ENCODE data around the gene PREX1. TPM values are rescaled to one million over a fixed set of nuclear protein-coding genes. Genes with fewer than 3 reads are reported as not detected.
A peak's percentile ranks its signal among the peaks of the same experiment; 100 is the strongest.
"Not testable (repeated sequence)": the region's sequence is repeated elsewhere in the genome, so short reads cannot be mapped to it uniquely, and the experiment has no call there.

The PREX1 gene
- total RNA-seq, 2 experiments from 2014 or later = 76.8 to 77.1 TPM

DNA sequence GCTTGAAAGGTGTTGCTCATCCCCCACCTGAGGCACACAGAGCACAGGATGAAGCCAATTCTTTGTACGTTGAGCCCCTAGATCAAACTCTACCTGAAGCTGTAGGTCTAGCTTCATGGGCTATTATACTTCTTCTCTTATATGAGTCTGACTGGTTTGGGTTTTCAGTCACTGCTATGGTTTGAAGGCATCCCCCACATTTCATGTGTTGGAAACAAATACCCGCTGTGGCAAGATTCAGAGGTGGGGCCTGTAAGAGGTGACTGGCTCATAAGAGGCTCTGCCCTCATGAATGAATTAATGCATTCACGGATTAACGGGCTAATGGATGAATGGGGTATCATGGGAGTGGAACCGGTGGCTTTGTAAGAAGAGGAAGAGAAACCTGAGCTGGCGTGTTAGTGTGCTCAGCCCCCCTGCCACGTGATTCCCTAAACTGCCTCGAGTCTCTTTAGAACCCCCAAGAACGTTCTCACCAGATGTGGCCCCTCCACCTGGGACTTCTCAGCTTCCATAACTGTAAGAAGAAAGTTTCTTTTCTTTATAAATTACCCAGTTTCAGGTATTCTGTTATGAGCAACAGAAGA is 39.2 kb downstream of the PREX1 start:
- H3K4me1 Mint-ChIP-seq = peaks cover 56% of the 10 kb centered on the region
- no peak for DNase-seq
- no peak overlapping the region for H3K4me3 Mint-ChIP-seq
- peaks cover 44% of the 10 kb centered on the region for H3K36me3 Mint-ChIP-seq
- H3K27ac Mint-ChIP-seq = peak overlapping the region; percentile 77
- H3K27me3 Mint-ChIP-seq = no peaks in the 10 kb centered on the region
- H3K9me3 Mint-ChIP-seq = peaks cover 3% of the 10 kb centered on the region

DNA sequence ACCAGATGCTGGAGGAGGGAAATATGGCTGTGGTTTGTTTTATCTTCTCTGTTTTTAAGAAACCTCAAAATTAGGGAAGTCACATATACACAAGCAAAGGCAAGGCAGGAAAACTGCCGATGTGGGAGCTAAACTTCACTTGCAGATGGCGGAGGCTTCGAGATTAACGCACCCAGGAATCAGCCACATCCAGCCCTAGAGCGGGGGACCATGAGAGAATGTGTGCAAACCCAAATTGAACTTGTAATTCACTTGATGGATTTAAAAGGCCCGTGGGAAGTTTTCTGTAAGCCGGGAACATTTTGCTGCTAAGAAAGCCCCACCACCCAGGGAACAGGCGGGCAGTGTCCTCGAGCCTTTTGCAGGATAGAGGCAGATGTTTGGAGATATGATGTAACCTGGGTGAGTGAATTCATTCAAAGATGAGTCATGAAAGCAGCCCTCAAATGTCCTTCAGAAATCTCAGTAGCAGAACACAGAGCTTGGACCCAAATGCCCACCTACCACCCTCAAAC is 39.9 kb downstream of the PREX1 start:
- peaks cover 56% of the 10 kb centered on the region for H3K4me1 Mint-ChIP-seq
- H3K9me3 Mint-ChIP-seq = peaks cover 3% of the 10 kb centered on the region
- H3K36me3 Mint-ChIP-seq = peaks cover 44% of the 10 kb centered on the region
- DNase-seq = no peak
- peak overlapping the region; percentile 77 for H3K27ac Mint-ChIP-seq
- no peak overlapping the region for H3K4me3 Mint-ChIP-seq
- no peaks in the 10 kb centered on the region for H3K27me3 Mint-ChIP-seq

DNA sequence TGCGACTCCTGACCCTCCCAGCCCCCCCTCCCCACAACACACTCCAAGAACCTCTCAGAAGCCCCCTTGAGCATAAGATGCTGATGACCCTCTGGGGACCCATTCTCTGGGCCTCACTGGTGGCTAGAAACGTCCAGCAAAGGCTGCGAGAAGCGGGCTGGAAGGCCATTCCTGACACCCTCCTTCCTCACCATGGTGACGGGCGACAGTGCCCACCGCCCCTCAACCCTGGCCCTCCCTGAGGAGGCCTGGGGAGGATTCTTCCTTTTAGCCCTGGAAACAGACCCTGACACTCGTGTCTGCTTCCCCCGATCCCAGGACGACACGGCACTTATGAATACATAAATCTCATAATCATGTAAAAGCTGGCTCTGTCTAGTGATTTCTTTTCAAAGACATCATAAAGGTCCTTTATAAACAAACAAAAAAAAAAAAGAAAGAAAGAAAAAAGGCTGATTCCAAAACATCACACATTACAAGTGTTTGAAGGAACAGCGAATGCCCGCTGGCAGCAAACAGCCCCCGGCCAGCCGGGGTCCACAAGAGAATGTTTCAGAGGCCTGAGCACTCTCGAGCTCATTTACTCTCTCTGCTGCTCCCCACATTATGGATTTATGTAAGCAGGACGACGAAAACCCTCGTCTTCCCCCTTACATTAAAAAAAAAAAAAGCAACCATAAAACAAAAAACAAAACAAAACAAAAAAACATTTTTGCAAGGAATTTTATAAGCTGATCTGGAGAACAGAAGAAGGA is 40.7 kb downstream of the PREX1 start:
- Mint-ChIP-seq H3K4me1 (peaks cover 56% of the 10 kb centered on the region), H3K9me3 (no peaks in the 10 kb centered on the region), H3K4me3 (no peak overlapping the region), H3K27ac (peak overlapping the region; percentile 77), H3K36me3 (peaks cover 38% of the 10 kb centered on the region), H3K27me3 (no peaks in the 10 kb centered on the region)
- DNase-seq = no peak

DNA sequence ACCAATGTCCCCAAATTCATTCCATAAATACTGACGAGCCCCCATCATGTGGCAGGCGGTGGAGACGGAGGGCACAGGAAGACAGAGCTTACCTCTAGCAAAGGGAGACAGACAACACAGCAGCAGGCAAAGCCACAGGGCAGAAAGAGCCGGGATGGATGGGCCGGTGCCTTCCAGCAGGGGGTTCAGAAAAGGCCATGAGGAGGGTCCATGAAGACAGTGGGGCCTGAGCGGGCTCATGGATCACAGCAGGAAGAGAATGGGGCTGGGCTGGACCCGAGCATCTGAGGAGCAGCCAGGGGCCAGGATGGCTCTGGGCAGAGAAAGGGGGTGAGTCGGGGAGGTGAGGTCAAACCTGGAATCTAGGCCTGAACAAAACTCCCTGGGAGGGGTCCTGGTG is 42.0 kb downstream of the PREX1 start:
- H3K4me3 Mint-ChIP-seq = no peak overlapping the region
- H3K27me3 Mint-ChIP-seq = no peaks in the 10 kb centered on the region
- no peak for DNase-seq
- peaks cover 3% of the 10 kb centered on the region for H3K9me3 Mint-ChIP-seq
- H3K4me1 Mint-ChIP-seq = peaks cover 48% of the 10 kb centered on the region
- peaks cover 39% of the 10 kb centered on the region for H3K36me3 Mint-ChIP-seq
- H3K27ac Mint-ChIP-seq = peak overlapping the region; percentile 69

DNA sequence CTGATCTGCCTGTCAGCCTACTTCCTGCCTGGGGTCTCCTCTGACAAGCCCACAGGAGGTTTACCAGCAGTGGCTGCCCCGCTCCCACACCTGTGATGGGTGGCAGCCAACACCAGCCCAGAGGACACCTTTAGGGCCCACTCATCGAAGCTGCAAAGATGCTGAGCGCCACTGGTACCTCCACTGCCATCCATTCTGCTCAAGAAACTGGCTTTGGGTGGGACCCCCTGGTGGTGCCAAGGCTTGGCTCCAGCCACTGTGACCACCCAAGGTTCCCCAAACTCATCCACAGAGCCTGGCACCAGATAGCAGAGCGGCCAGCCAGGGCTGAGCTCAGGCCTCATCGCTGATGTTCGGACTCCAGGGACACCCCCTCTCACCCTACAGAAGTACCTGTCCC is 42.5 kb downstream of the PREX1 start:
- Mint-ChIP-seq H3K27me3 (no peaks in the 10 kb centered on the region), H3K4me1 (peaks cover 49% of the 10 kb centered on the region), H3K4me3 (peak overlapping the region; percentile 61), H3K36me3 (peaks cover 40% of the 10 kb centered on the region), H3K9me3 (peaks cover 3% of the 10 kb centered on the region), H3K27ac (peak overlapping the region; percentile 69)
- no peak for DNase-seq

DNA sequence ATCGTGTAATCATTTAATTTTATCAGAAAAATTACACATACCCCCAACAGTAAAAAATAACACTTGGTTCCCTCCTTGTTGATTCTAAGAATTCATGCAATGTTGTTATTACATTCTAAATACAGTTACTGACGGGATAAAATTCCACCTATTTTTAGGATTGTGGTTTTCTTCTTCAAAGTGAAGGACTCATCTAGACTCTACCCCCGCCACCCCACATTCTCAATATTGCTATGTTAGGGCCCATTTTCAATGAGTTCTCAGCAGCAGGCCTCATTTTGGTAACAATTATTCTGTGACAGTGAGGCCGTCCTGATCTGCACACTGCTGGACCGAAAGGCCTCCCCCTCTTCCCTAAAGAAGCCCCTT is 43.5 kb downstream of the PREX1 start:
- no peak for DNase-seq
- Mint-ChIP-seq H3K9me3 (peaks cover 8% of the 10 kb centered on the region), H3K27me3 (no peaks in the 10 kb centered on the region), H3K36me3 (peaks cover 42% of the 10 kb centered on the region), H3K4me1 (peaks cover 46% of the 10 kb centered on the region), H3K4me3 (peak overlapping the region; percentile 30), H3K27ac (no peak overlapping the region)

DNA sequence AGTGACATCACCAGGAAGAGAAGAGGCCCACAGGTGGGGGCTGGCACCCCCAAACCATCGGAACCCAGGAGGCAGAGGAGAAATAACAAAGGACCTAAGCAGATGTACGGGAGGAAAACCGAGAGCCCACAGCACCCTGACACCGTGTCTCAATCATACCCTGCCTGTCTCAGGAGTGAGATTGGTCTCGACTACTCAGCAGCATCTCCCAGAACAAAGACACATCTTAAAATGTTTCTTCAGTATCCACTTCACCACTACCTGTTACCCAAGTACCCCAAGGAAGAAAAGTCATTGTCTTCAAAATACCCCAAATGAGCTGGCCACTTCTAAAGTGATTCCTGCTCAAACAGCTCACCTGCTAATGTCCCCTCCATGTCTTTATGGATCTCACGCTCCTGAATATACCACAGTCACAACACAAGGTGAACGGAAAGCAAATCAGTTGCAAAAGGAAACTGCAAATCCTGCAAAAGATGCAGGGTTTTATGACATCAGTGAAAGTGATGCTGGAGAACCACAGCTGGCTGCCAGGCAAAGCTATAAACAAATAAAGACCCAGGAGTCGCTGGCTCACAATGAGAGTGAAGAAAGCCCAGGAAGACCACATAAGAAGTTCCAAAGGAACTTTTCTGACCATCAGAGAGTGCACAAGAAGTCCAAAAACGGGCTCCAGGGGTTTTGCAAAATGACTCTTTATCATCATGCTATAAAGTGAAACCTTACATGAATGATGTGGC is 44.1 kb downstream of the PREX1 start:
- DNase-seq = peak; percentile 70
- peaks cover 42% of the 10 kb centered on the region for H3K4me1 Mint-ChIP-seq
- peaks cover 10% of the 10 kb centered on the region for H3K9me3 Mint-ChIP-seq
- no peak overlapping the region for H3K4me3 Mint-ChIP-seq
- peaks cover 40% of the 10 kb centered on the region for H3K36me3 Mint-ChIP-seq
- no peaks in the 10 kb centered on the region for H3K27me3 Mint-ChIP-seq
- no peak overlapping the region for H3K27ac Mint-ChIP-seq

DNA sequence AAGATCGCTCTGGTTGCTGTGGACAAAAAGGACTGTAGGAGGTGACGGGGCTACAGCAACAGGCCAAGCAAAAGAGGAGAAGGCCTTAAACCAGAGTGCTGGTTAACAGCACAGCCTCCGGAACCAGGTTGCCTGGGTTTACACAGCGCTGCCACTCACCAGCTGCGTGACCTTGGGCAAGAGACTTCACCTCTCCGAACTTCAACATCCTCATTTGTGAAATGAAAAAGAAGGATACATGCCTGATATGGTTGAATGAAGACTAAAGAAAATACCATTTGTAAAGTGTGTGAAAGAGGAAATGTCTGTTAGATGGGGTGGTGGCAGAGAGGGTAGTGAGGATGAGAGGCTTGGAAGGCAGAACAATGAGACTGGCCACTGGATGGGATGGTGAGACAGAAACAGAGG is 44.9 kb downstream of the PREX1 start:
- H3K36me3 Mint-ChIP-seq = peaks cover 37% of the 10 kb centered on the region
- H3K4me3 Mint-ChIP-seq = no peak overlapping the region
- peaks cover 10% of the 10 kb centered on the region for H3K9me3 Mint-ChIP-seq
- no peak overlapping the region for H3K27ac Mint-ChIP-seq
- no peak for DNase-seq
- H3K4me1 Mint-ChIP-seq = peaks cover 35% of the 10 kb centered on the region
- H3K27me3 Mint-ChIP-seq = no peaks in the 10 kb centered on the region

DNA sequence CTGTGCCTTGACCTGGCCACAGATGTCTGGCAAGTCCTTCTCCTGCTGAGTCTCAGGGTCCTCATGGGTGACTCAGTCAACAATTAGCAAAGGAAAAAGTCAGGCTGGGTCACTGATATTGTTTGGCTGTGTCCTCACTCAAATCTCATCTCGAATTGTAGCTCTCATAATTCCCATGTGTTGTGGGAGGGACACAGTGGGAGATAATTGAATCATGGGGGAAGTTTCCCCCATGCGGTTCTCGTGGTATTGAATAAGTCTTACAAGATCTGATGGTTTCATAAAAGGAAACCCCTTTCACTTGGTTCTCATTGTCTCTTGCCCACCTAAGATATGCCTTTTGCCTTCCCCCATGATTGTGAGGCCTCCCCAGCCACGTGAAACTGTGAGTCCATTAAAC is 45.7 kb downstream of the PREX1 start:
- H3K9me3 Mint-ChIP-seq = peaks cover 10% of the 10 kb centered on the region

DNA sequence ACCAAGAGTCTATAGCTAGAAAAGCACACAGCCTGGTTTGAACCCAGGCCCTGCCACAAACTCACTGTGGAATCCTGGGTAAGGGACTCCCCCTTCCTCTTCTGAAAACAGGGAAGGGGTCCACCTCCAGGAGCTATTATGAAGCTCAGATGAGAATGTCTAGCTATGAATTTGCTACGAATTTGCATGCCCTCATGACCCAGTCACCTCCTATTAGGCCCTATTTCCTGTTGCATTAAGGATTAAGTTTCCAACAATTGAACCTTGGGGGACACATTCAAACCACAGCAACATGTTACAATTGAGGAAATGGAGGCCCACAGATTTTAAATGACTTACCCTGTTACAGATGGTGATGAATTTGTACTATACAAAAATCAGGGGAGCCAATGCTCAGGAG is 46.2 kb downstream of the PREX1 start:
- H3K4me3 Mint-ChIP-seq = no peak overlapping the region
- peaks cover 44% of the 10 kb centered on the region for H3K36me3 Mint-ChIP-seq
- peaks cover 10% of the 10 kb centered on the region for H3K9me3 Mint-ChIP-seq
- peaks cover 35% of the 10 kb centered on the region for H3K4me1 Mint-ChIP-seq
- no peak overlapping the region for H3K27ac Mint-ChIP-seq
- DNase-seq = no peak
- no peaks in the 10 kb centered on the region for H3K27me3 Mint-ChIP-seq

More for the DNA sequence above, 45.7 kb downstream of the PREX1 start:
- H3K4me3 Mint-ChIP-seq = no peak overlapping the region
- H3K36me3 Mint-ChIP-seq = peaks cover 41% of the 10 kb centered on the region
- no peak overlapping the region for H3K27ac Mint-ChIP-seq
- H3K4me1 Mint-ChIP-seq = peaks cover 34% of the 10 kb centered on the region
- no peak for DNase-seq
- H3K27me3 Mint-ChIP-seq = no peaks in the 10 kb centered on the region

DNA sequence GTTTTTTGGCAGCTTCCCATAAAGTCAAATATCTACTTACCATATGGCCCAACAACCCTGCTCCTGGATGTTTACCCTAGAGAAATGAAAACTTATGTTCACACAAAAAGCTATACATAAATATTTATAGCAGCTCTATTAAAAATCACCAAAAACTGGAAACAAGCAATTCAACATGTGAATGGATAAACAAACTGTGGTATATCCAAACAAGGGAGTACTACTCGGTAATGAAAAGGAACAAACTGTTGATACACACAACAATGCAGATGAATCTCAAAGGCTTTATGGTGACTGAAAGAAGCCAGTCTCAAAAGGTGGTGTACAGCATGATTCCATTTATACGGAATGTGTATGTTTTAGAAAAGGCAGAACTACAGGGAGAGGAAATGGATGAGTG is 48.4 kb downstream of the PREX1 start:
- Mint-ChIP-seq H3K4me1 (peaks cover 38% of the 10 kb centered on the region), H3K27me3 (no peaks in the 10 kb centered on the region), H3K9me3 (peaks cover 20% of the 10 kb centered on the region), H3K36me3 (peaks cover 53% of the 10 kb centered on the region), H3K27ac (peak overlapping the region; percentile 19), H3K4me3 (no peak overlapping the region)
- no peak for DNase-seq

DNA sequence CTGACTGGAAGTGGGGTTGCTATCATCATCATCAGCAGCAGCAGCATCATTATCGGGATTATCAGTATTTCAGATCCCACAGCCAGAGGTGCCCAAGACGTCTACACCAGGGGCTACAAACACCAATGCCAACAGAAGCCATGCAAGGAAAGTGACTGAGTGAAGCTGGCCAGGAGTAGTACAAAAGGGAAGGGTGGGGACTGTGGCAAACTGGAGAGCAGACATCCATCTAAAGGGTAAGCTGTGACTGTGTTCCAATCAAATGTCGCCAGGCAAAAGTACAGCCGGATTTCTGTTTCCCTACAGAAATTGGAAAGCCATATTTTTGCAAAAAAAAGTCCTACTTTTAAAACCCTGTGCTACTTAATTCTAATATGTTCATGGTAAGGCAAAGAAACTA is 50.0 kb downstream of the PREX1 start:
- no peak overlapping the region for H3K27ac Mint-ChIP-seq
- H3K4me1 Mint-ChIP-seq = peaks cover 53% of the 10 kb centered on the region
- peaks cover 20% of the 10 kb centered on the region for H3K9me3 Mint-ChIP-seq
- H3K36me3 Mint-ChIP-seq = peaks cover 62% of the 10 kb centered on the region
- no peak for DNase-seq
- no peaks in the 10 kb centered on the region for H3K27me3 Mint-ChIP-seq
- no peak overlapping the region for H3K4me3 Mint-ChIP-seq

DNA sequence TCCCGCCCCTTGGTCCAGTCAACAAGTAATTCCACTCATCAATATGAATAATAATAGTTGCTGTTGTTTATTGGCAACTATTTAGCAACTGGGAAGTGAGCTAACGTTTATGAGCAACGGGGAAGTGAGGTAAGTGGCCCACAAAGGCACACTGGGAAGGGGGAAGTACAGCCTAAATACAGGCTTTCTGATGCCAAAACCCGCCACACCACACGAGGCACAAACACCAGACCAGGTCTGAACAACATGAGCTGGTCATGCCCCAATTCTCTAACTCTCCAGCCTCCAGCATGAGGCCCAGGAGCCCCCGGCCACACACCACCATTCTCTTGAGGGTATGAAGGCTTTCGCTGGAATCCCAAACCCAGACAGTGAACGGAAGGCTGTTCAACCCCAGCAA is 50.8 kb downstream of the PREX1 start:
- Mint-ChIP-seq H3K27me3 (no peaks in the 10 kb centered on the region), H3K27ac (peak overlapping the region; percentile 70), H3K4me1 (peaks cover 60% of the 10 kb centered on the region), H3K9me3 (peaks cover 20% of the 10 kb centered on the region), H3K36me3 (peaks cover 67% of the 10 kb centered on the region), H3K4me3 (no peak overlapping the region)
- no peak for DNase-seq

DNA sequence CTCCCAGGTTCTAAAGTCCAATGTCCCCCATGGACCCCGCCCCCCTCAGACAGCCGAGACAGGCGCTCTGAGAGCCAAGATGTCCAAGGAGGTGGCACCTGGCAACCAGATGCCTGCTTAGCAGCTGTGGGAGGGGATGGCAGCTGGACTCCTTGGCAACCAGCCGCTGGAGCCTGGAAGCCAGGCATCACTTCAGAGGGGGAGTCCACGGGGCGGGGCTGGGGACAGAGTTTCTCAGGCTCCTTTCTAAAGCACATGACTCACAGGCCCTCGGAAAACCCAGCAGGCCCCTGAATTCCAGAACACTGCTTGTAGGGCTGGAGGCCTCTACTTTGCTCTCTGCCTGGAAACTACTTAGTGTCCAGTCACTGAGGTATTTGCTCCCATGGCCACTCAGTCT is 51.5 kb downstream of the PREX1 start:
- peaks cover 66% of the 10 kb centered on the region for H3K4me1 Mint-ChIP-seq
- H3K36me3 Mint-ChIP-seq = peaks cover 67% of the 10 kb centered on the region
- DNase-seq = no peak
- H3K9me3 Mint-ChIP-seq = peaks cover 18% of the 10 kb centered on the region
- no peaks in the 10 kb centered on the region for H3K27me3 Mint-ChIP-seq
- no peak overlapping the region for H3K4me3 Mint-ChIP-seq
- no peak overlapping the region for H3K27ac Mint-ChIP-seq

DNA sequence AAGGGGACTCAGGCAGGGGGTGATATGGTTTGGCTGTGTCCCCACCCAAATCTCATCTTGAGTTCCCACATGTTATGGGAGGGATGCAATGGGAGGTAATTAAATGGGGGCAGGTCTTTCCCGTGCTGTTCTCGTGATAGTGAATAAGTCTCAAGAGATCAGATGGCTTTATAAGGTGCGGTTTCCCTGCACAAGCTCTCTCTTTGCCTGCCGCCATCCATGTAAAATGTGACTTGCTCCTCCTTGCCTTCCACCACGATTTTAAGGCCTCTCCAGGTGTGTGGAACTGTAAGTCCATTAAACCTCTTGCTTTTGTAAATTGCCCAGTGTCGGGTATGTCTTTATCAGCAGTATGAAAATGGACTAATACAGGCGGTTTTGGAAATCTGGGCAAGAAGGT is 52.3 kb downstream of the PREX1 start:
- peaks cover 17% of the 10 kb centered on the region for H3K9me3 Mint-ChIP-seq
- H3K27me3 Mint-ChIP-seq, DNase-seq, H3K27ac Mint-ChIP-seq, H3K4me3 Mint-ChIP-seq: not testable (repeated sequence)
- peaks cover 70% of the 10 kb centered on the region for H3K4me1 Mint-ChIP-seq
- H3K36me3 Mint-ChIP-seq = peaks cover 66% of the 10 kb centered on the region

Measured in activated naive CD8-positive, alpha-beta T cell treated with anti-CD3 and anti-CD28 coated beads for 36 hours (primary cell).